ENCODE results near the gene STPG2. TPM values are rescaled to one million over a fixed set of nuclear protein-coding genes. Genes with fewer than 3 reads are reported as not detected.

Gene STPG2
- total RNA-seq, 1 donor from 2014 or later = not detected

GRCh38 chr4:97761445-97762114 lies 381.7 kb downstream of the STPG2 start:
- TF ChIP-seq CTCF (IDR thresholded peaks at IDR 0.05) = no peak
- no peaks in the 10 kb centered on the region for H3K4me1 ChIP-seq
- no peak overlapping the region for H3K27ac ChIP-seq
- no peak overlapping the region for H3K4me3 ChIP-seq
- no peaks in the 10 kb centered on the region for H3K36me3 ChIP-seq
- no peak for DNase-seq (ENCODE audit: low spot score in 2 of 2)
- intact Hi-C loops (cut with DNase I) = no loop called here
- H3K9me3 ChIP-seq = no peaks in the 10 kb centered on the region
- no peaks in the 10 kb centered on the region for H3K27me3 ChIP-seq

- Histone ChIP-seq H3K9me3 (no peaks in the 10 kb centered on the region), H3K4me1 (no peaks in the 10 kb centered on the region), H3K36me3 (no peaks in the 10 kb centered on the region), H3K27me3 (no peaks in the 10 kb centered on the region), H3K4me3 (no peak overlapping the region), H3K27ac (no peak overlapping the region)
- DNase-seq (ENCODE audit: low spot score in 2 of 2) = no peak
- intact Hi-C loops (cut with DNase I) = no loop called here
- TF ChIP-seq CTCF (IDR thresholded peaks at IDR 0.05) = no peak
These were observed 383.5 kb downstream of the STPG2 start for GRCh38 chr4:97759785-97760184.

GRCh38 chr4:97752599-97752998 lies 390.7 kb downstream of the STPG2 start:
- no peaks in the 10 kb centered on the region for H3K36me3 ChIP-seq
- TF ChIP-seq CTCF (IDR thresholded peaks at IDR 0.05) = no peak
- H3K4me1 ChIP-seq = no peaks in the 10 kb centered on the region
- H3K4me3 ChIP-seq = no peak overlapping the region
- no peaks in the 10 kb centered on the region for H3K9me3 ChIP-seq
- no peaks in the 10 kb centered on the region for H3K27me3 ChIP-seq
- intact Hi-C loops (cut with DNase I) = no loop called here
- DNase-seq (ENCODE audit: low spot score in 2 of 2) = no peak
- H3K27ac ChIP-seq = no peak overlapping the region

- intact Hi-C loops (cut with DNase I) = no loop called here
- H3K4me3 ChIP-seq = no peak overlapping the region
These were observed 395.3 kb downstream of the STPG2 start for GRCh38 chr4:97747945-97748344.

GRCh38 chr4:97720869-97721432 lies 422.3 kb downstream of the STPG2 start:
- Histone ChIP-seq H3K4me1 (no peaks in the 10 kb centered on the region), H3K4me3 (no peak overlapping the region), H3K27ac (no peak overlapping the region), H3K27me3 (no peaks in the 10 kb centered on the region), H3K9me3 (no peaks in the 10 kb centered on the region), H3K36me3 (no peaks in the 10 kb centered on the region)
- no peak for TF ChIP-seq CTCF (IDR thresholded peaks at IDR 0.05)
- DNase-seq (ENCODE audit: low spot score in 2 of 2) = no peak
- intact Hi-C loops (cut with DNase I) = no loop called here

More at GRCh38 chr4:97747945-97748344, 395.3 kb downstream of the STPG2 start:
- Histone ChIP-seq H3K36me3 (no peaks in the 10 kb centered on the region), H3K27ac (no peak overlapping the region), H3K4me1 (no peaks in the 10 kb centered on the region), H3K9me3 (no peaks in the 10 kb centered on the region), H3K27me3 (no peaks in the 10 kb centered on the region)
- no peak for DNase-seq (ENCODE audit: low spot score in 2 of 2)
- no peak for TF ChIP-seq CTCF (IDR thresholded peaks at IDR 0.05)
